Peyer's patch (tissue), 4 donors: ENCODE data around the gene FGD3. TPM values are rescaled to one million over a fixed set of nuclear protein-coding genes. Genes with fewer than 3 reads are reported as not detected.

Experiments
- DNase-seq, 3 donors: peaks; one replicate each; pipeline ENCODE4 v3.0.0-alpha.2; 2017 to 2019
- H3K27ac ChIP-seq, 4 donors: fragments of 200-600 bp; sonication (generic); one replicate each; pipeline ENCODE4 v1.5.1; 2016 to 2019
- H3K27me3 ChIP-seq, 2 donors: fragments of 200-600 bp; sonication (generic); one replicate each; pipeline ENCODE4 v1.5.1; 2019
- H3K36me3 ChIP-seq, 3 donors: fragments of 200-600 bp; sonication (generic); one replicate each; pipeline ENCODE4 v1.5.1; 2016 to 2019
- H3K4me1 ChIP-seq, 4 donors: fragments of 200-600 bp; sonication (generic); one replicate each; pipeline ENCODE4 v1.5.1; 2016 to 2019
- H3K4me3 ChIP-seq, 4 donors: fragments of 200-600 bp; sonication (generic); 1 replicate in 3 of 4; 2 replicates in 1 of 4; pipeline ENCODE4 v1.5.1; 2016 to 2019; ENCODE audit warnings: mild to moderate bottlenecking in 1 of 4
- H3K9me3 ChIP-seq, 4 donors: fragments of 200-600 bp; sonication (generic); one replicate each; pipeline ENCODE4 v1.5.1; 2016 to 2019; ENCODE audit warnings: mild to moderate bottlenecking in 1 of 4
- CTCF ChIP-seq, 6 experiments: fragments of 450-650 bp in 4 of 6; fragments of 200-600 bp in 2 of 6; sonication (generic) in 1 of 6; IDR thresholded peaks; one replicate each; pipeline ENCODE4 v1.5.1; 2017 to 2019; ENCODE audit warnings: antibody characterized with exemption in 6 of 6, mild to moderate bottlenecking in 3 of 6, moderate library complexity in 1 of 6
- POLR2A ChIP-seq, 2 donors: fragments of 450-650 bp; IDR thresholded peaks; one replicate each; pipeline ENCODE4 v1.5.1; 2017; ENCODE audit warnings: antibody characterized with exemption in 2 of 2, mild to moderate bottlenecking in 2 of 2, moderate library complexity in 2 of 2
- total RNA-seq, 4 donors: library from RNA; depleted of rRNA; stranded (reverse); fragments of >200 nt; gene quantifications; one replicate each; pipeline ENCODE4 v1.1.0, GENCODE V29; 2016

Gene FGD3
- total RNA-seq, 4 donors from 2014 or later, result 4.6 to 48.7 (median 7.8) TPM

DNA sequence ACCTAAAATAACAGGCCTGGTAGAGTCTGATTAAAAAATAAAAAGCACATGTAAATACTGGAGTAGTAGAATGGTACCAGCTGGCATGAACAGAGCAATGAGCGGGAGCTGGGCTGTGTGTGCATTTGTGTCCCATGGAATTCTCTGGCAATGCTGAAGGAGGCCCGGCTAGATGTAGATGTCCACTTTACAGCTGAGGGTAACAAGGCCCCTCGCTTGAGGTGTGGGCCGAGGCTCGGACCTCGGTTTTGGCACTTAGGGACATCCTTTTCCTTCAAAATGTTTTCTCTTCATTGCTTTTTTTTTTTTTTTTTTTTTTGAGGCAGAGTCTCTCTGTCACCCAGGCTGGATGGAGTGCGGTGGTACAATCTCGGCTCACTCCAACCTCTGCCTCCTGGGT, 1.5 kb upstream of the FGD3 start:
- H3K27ac ChIP-seq, result no peak overlapping the region
- H3K9me3 ChIP-seq, result no peaks in the 10 kb centered on the region
- H3K27me3 ChIP-seq, result peaks cover 0 to 5% of the 10 kb centered on the region in 2 donors
- no peak for DNase-seq
- peaks cover 0 to 9% (median 1%) of the 10 kb centered on the region in 4 donors for H3K4me1 ChIP-seq
- TF ChIP-seq CTCF (IDR thresholded peaks at IDR 0.05), result no peak
- no peak for TF ChIP-seq POLR2A (IDR thresholded peaks at IDR 0.05)
- H3K36me3 ChIP-seq, result no peaks in the 10 kb centered on the region
- H3K4me3 ChIP-seq, result no peak overlapping the region

DNA sequence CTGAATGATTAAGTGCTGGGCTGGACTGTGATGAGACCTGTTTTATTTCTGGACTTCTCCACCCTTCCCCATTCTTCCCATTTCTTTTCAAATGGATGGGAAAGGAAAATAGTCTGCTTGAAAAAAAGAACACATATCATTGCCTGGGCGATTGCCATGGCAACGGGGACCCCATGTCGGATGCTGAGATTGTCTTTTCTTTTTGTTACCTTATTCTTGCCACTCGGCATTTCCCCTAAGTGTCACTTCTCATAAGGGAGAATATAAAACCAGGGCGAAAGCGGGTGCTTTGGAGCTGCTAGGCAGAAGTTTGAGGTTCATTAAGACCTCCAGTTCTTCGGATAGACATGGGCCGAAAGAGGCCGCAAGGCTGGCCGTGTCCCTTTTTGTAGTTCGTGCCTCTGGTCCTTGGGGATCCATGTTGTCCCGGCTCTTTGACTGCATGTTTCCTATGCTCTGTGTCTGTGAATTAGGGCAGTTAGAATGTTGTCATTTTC, 763 bp downstream of the FGD3 start:
- peaks cover 0 to 13% (median 1%) of the 10 kb centered on the region in 4 donors for H3K4me1 ChIP-seq
- no peaks in the 10 kb centered on the region for H3K36me3 ChIP-seq
- no peak overlapping the region for H3K27ac ChIP-seq
- H3K9me3 ChIP-seq, result no peaks in the 10 kb centered on the region
- peak overlapping the region in 1 of 4 donors; percentile 46 for H3K4me3 ChIP-seq
- no peak for TF ChIP-seq CTCF (IDR thresholded peaks at IDR 0.05)
- DNase-seq, result no peak
- H3K27me3 ChIP-seq, result peaks cover 0 to 5% of the 10 kb centered on the region in 2 donors

DNA sequence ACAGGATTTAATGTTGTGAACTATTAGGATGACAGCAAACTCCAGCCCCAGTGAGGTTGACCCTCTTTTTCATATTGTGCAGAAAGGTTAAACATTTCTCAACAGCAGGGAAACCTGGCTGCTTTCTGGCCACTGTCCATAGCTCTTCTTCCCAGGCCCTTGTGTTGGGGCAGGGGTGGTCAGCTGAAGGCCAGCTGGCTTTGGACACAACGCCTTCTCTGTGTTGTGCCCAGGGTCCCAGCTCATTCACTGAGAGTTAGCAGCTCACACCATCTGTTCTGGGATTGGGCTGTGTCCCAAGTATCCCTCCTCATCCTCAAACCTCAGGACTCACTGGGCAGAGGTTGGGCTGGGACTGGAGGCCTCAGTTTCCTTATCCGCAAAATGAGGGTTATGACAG, 1.3 kb downstream of the FGD3 start:
- H3K27ac ChIP-seq, result no peak overlapping the region
- H3K27me3 ChIP-seq, result peaks cover 0 to 5% of the 10 kb centered on the region in 2 donors
- H3K4me3 ChIP-seq, result no peak overlapping the region
- TF ChIP-seq CTCF (IDR thresholded peaks at IDR 0.05) (no peak), POLR2A (IDR thresholded peaks at IDR 0.05) (no peak)
- H3K9me3 ChIP-seq, result no peaks in the 10 kb centered on the region
- DNase-seq, result no peak
- H3K4me1 ChIP-seq, result peaks cover 0 to 14% (median 3%) of the 10 kb centered on the region in 4 donors
- no peaks in the 10 kb centered on the region for H3K36me3 ChIP-seq

- TF ChIP-seq CTCF (IDR thresholded peaks at IDR 0.05), result no peak
- no peak for TF ChIP-seq POLR2A (IDR thresholded peaks at IDR 0.05)
- H3K9me3 ChIP-seq, result no peaks in the 10 kb centered on the region
- DNase-seq, result no peak
- H3K27me3 ChIP-seq, result peaks cover 0 to 5% of the 10 kb centered on the region in 2 donors
- H3K4me1 ChIP-seq, result peaks cover 0 to 19% (median 9%) of the 10 kb centered on the region in 4 donors
- no peak overlapping the region for H3K27ac ChIP-seq
- no peak overlapping the region for H3K4me3 ChIP-seq
- H3K36me3 ChIP-seq, result no peaks in the 10 kb centered on the region
Measured at GRCh38 chr9:92949266-92949982, 2.1 kb downstream of the FGD3 start.

- Histone ChIP-seq H3K4me3 (no peak overlapping the region), H3K36me3 (no peaks in the 10 kb centered on the region), H3K4me1 (peaks cover 0 to 20% (median 12%) of the 10 kb centered on the region in 4 donors), H3K27ac (no peak overlapping the region), H3K9me3 (no peaks in the 10 kb centered on the region), H3K27me3 (peaks cover 0 to 5% of the 10 kb centered on the region in 2 donors)
- no peak for DNase-seq
- no peak for TF ChIP-seq CTCF (IDR thresholded peaks at IDR 0.05)
- TF ChIP-seq POLR2A (IDR thresholded peaks at IDR 0.05), result no peak
Measured at GRCh38 chr9:92950359-92950955, 3.1 kb downstream of the FGD3 start.
